Psoas muscle (tissue), 8 donors: ENCODE results near the gene ROCK1. TPM values are rescaled to one million over a fixed set of nuclear protein-coding genes. Genes with fewer than 3 reads are reported as not detected.
A peak's percentile ranks its signal among the peaks of the same experiment; 100 is the strongest.
"Not testable (repeated sequence)": the region's sequence is repeated elsewhere in the genome, so short reads cannot be mapped to it uniquely, and the experiment has no call there.

Experiments used
- ATAC-seq, 4 donors: fragments of 200-7000 bp; cut with Tn5 transposase; one replicate each; pipeline ENCODE4 v1.9.1; 2020; ENCODE audit warnings: moderate library complexity in 3 of 4, mild to moderate bottlenecking in 2 of 4
- DNase-seq, 2 donors: peaks; one replicate each; pipeline ENCODE4 v3.0.0-alpha.2; 2020
- H3K27ac ChIP-seq: fragments of 200-600 bp; one replicate; pipeline ENCODE4 v1.8.0; 2022
- H3K27me3 ChIP-seq, 3 donors: fragments of 200-600 bp in 1 of 3; one replicate each; pipeline versions ENCODE4 v1.6.1 to v1.8.0; 2013 to 2022; ENCODE audit warnings: low read length in 2 of 3, mild to moderate bottlenecking in 2 of 3, moderate library complexity in 1 of 3; ENCODE audit not compliant: insufficient read depth in 3 of 3
- H3K36me3 ChIP-seq, 2 donors: fragments of 200-600 bp in 1 of 2; one replicate each; pipeline versions ENCODE4 v1.6.1 to v1.8.0; 2013 to 2022; ENCODE audit warnings: low read depth in 1 of 2, mild to moderate bottlenecking in 1 of 2, moderate library complexity in 1 of 2; ENCODE audit not compliant: insufficient read depth in 1 of 2
- H3K4me1 ChIP-seq: fragments of 200-600 bp; one replicate; pipeline ENCODE4 v1.8.0; 2022
- H3K4me3 ChIP-seq: fragments of 200-600 bp; one replicate; pipeline ENCODE4 v1.8.0; 2022; ENCODE audit warnings: mild to moderate bottlenecking
- H3K9me3 ChIP-seq: fragments of 200-600 bp; one replicate; pipeline ENCODE4 v1.8.0; 2022
- CTCF ChIP-seq: fragments of 200-600 bp; IDR thresholded peaks from one replicate; pipeline ENCODE4 v1.8.0; 2022; ENCODE audit warnings: antibody characterized with exemption
- WGBS, 3 donors: extraction: QIAGEN DNeasy Blood & Tissue Kit; methylation state at CpG; one replicate each; pipeline versions ENCODE4 v1.1.6 to v1.1.7; 2013; 5-methylcytosine and 5-hydroxymethylcytosine counted together
- intact Hi-C, 2 donors: fragments of 100-400 bp; cut with DNase I; formaldehyde crosslinking; loops; one replicate each; pipeline versions ENCODE4 v1.11.0 to v1.14.2; 2022
- polyA plus RNA-seq, 3 donors: library from polyadenylated mRNA; stranded (reverse); fragments of 200-250 nt; gene quantifications; one replicate each; pipeline ENCODE4 v1.2.3, GENCODE V29; 2013
- total RNA-seq, 4 donors: library from RNA; stranded (reverse); fragmentation: NEBNext Ultra II Directional in 2 of 4; extraction: Animal tissue kit (Norgen Biotek cat#: 25700) in 2 of 4; gene quantifications; one replicate each; pipeline versions ENCODE4 v1.2.1 to v1.2.4, GENCODE V29; 2021 to 2023
- donor health status: healthy with polysubstance abuse.
- donor health status: DM: no; HTN: no; CAD: no; lungs with moderate emphysema.
- donor health status: Bipolar disorder and iron deficiency.
- donor health status: healthy.
- donor health status: DM: yes; HTN: yes; CAD: no.
- donor health status: DM: no; HTN: no; CAD: no.
- donor health status: DM: no; HTN: no; CAD: no.
- donor health status: DM: yes; HTN: yes; CAD: no.

Gene ROCK1
- total and polyA plus RNA-seq, 7 donors = 4.9 to 16.0 (median 13.5) TPM

GRCh38 chr18:20975077-20975476, 136.5 kb downstream of the ROCK1 start:
- DNase-seq = no peak
- intact Hi-C loops = loop anchor here in 1 of 2 donors (10.0 kb wide), 1 partner anchor 140 kb away; the partner anchor contains the start of gene ROCK1
- ATAC-seq = no peak
- no peak for TF ChIP-seq CTCF
- Histone ChIP-seq H3K27ac (no peak overlapping the region), H3K4me3 (no peak overlapping the region), H3K4me1 (no peaks in the 10 kb centered on the region), H3K36me3 (peaks cover 0 to 90% of the 10 kb centered on the region in 2 donors), H3K27me3 (no peaks in the 10 kb centered on the region), H3K9me3 (no peaks in the 10 kb centered on the region)
- 95 to 97% (median 96%) methylated on average over 2 of the region's 2 CpGs for whole genome bisulfite sequencing, 3 donors

- Histone ChIP-seq H3K9me3 (no peaks in the 10 kb centered on the region), H3K27ac (no peak overlapping the region), H3K36me3 (peaks cover 0 to 90% of the 10 kb centered on the region in 2 donors), H3K4me1 (no peaks in the 10 kb centered on the region), H3K4me3 (no peak overlapping the region), H3K27me3 (no peaks in the 10 kb centered on the region)
- DNase-seq (no peak), ATAC-seq (no peak)
- TF ChIP-seq CTCF = peak; percentile 27
- intact Hi-C loops = loop anchor here in 1 of 2 donors (10.0 kb wide), 1 partner anchor 143 kb away; the partner anchor contains the start of gene ROCK1
These were observed 139.7 kb downstream of the ROCK1 start for GRCh38 chr18:20971886-20972267.

- H3K27me3 ChIP-seq = no peaks in the 10 kb centered on the region
- H3K4me1 ChIP-seq = no peaks in the 10 kb centered on the region
- peaks cover 0 to 84% of the 10 kb centered on the region in 2 donors for H3K36me3 ChIP-seq
- no peak for TF ChIP-seq CTCF
- H3K27ac ChIP-seq = no peak overlapping the region
- DNase-seq (no peak), ATAC-seq (no peak)
- no peaks in the 10 kb centered on the region for H3K9me3 ChIP-seq
- intact Hi-C loops = no loop called here
- no peak overlapping the region for H3K4me3 ChIP-seq
- WGBS, 3 donors = 96 to 100% (median 96%) methylated on average over 2 of the region's 2 CpGs
These were observed 144.8 kb downstream of the ROCK1 start for GRCh38 chr18:20966795-20967194.

- no peak for ATAC-seq
- H3K4me3 ChIP-seq = no peak overlapping the region
- no peak for TF ChIP-seq CTCF
- DNase-seq = no peak
- no peaks in the 10 kb centered on the region for H3K27me3 ChIP-seq
- no peaks in the 10 kb centered on the region for H3K4me1 ChIP-seq
- intact Hi-C loops = loop anchor here in 1 of 2 donors (5.0 kb wide), 1 partner anchor 34 kb away; no protein-coding TSS in a partner anchor
- no peak overlapping the region for H3K27ac ChIP-seq
- H3K9me3 ChIP-seq = no peaks in the 10 kb centered on the region
- H3K36me3 ChIP-seq = peaks cover 0 to 74% of the 10 kb centered on the region in 2 donors
- WGBS, 3 donors = 98 to 100% (median 99%) methylated on average over 2 of the region's 2 CpGs
These were observed 148.6 kb downstream of the ROCK1 start for GRCh38 chr18:20963027-20963426.

GRCh38 chr18:20960735-20961134, 150.9 kb downstream of the ROCK1 start:
- WGBS, 3 donors = 81 to 90% (median 82%) methylated on average over 1 of the region's 1 CpG
- no peak for TF ChIP-seq CTCF
- H3K9me3 ChIP-seq = no peaks in the 10 kb centered on the region
- intact Hi-C loops = loop anchor here in 1 of 2 donors (5.0 kb wide), 1 partner anchor 37 kb away; no protein-coding TSS in a partner anchor
- no peaks in the 10 kb centered on the region for H3K27me3 ChIP-seq
- DNase-seq = no peak
- no peak for ATAC-seq
- H3K27ac ChIP-seq = no peak overlapping the region
- peaks cover 0 to 62% of the 10 kb centered on the region in 2 donors for H3K36me3 ChIP-seq
- no peaks in the 10 kb centered on the region for H3K4me1 ChIP-seq
- no peak overlapping the region for H3K4me3 ChIP-seq

GRCh38 chr18:20950827-20951226, 160.8 kb downstream of the ROCK1 start:
- ATAC-seq, H3K9me3 ChIP-seq, H3K4me3 ChIP-seq, H3K4me1 ChIP-seq, H3K27me3 ChIP-seq, DNase-seq, intact Hi-C loops, H3K27ac ChIP-seq: not testable (repeated sequence)
- H3K36me3 ChIP-seq = peaks cover 0 to 30% of the 10 kb centered on the region in 2 donors
- 87 to 88% (median 87%) methylated on average over 2 of the region's 2 CpGs for WGBS, 3 donors
